Hematopoietic multipotent progenitor cell treated with erythropoietin and hydrocortisone succinate and interleukin-3 and kit ligand, for 15 days (in vitro differentiated cells): ENCODE data around the gene DUSP22.

Source experiments
- DNase-seq: peaks from one replicate; pipeline ENCODE4 v3.0.0-alpha.2; 2015; ENCODE audit warnings: low spot score

Gene DUSP22

GRCh38 chr6:352896-353470 is 60.7 kb downstream of the DUSP22 start:
- no peak for DNase-seq

GRCh38 chr6:353642-354614 is 61.6 kb downstream of the DUSP22 start:
- no peak for DNase-seq

GRCh38 chr6:354631-355280 is 62.5 kb downstream of the DUSP22 start:
- DNase-seq: no peak

- DNase-seq: no peak
Measured at GRCh38 chr6:355373-356208, 63.3 kb downstream of the DUSP22 start.

GRCh38 chr6:356828-357251 is 64.6 kb downstream of the DUSP22 start:
- DNase-seq: no peak

GRCh38 chr6:357261-357790 is 65.0 kb downstream of the DUSP22 start:
- no peak for DNase-seq

GRCh38 chr6:357791-358341 is 65.6 kb downstream of the DUSP22 start:
- no peak for DNase-seq

GRCh38 chr6:358432-358831 is 66.1 kb downstream of the DUSP22 start:
- no peak for DNase-seq

- no peak for DNase-seq
Measured at GRCh38 chr6:358847-359246, 66.6 kb downstream of the DUSP22 start.

- DNase-seq: no peak
Measured at GRCh38 chr6:359261-360035, 67.2 kb downstream of the DUSP22 start.

GRCh38 chr6:360349-360748 is 68.1 kb downstream of the DUSP22 start:
- no peak for DNase-seq

GRCh38 chr6:360764-361373 is 68.6 kb downstream of the DUSP22 start:
- DNase-seq: no peak

- DNase-seq: no peak
Measured at GRCh38 chr6:361411-362132, 69.3 kb downstream of the DUSP22 start.

- DNase-seq: no peak
Measured at GRCh38 chr6:362231-362923, 70.1 kb downstream of the DUSP22 start.

GRCh38 chr6:362924-363249 is 70.6 kb downstream of the DUSP22 start:
- DNase-seq: no peak

- no peak for DNase-seq
Measured at GRCh38 chr6:363291-363690, 71.0 kb downstream of the DUSP22 start.

- no peak for DNase-seq
Measured at GRCh38 chr6:363909-364308, 71.6 kb downstream of the DUSP22 start.

- DNase-seq: no peak
Measured at GRCh38 chr6:364609-365540, 72.6 kb downstream of the DUSP22 start.
